ENCODE results near the gene FAM174C.
A peak's percentile ranks its signal among the peaks of the same experiment; 100 is the strongest.
"Not testable (repeated sequence)": the region's sequence is repeated elsewhere in the genome, so short reads cannot be mapped to it uniquely, and the experiment has no call there.

FAM174C gene

GRCh38 chr19:1237027-1237659 lies 38.2 kb upstream of the FAM174C start:
- no peak for DNase-seq (ENCODE audit: low read depth in 2 of 3, low spot score in 2 of 3)

- no peak for DNase-seq (ENCODE audit: low read depth in 2 of 3, low spot score in 2 of 3)
Measured at GRCh38 chr19:1237754-1238368, 37.5 kb upstream of the FAM174C start, which contains the start of gene CBARP. CBARP (minus strand) TSS chr19:1238005; CDS start chr19:1236100, 1,905 bp downstream.

- no peak for DNase-seq (ENCODE audit: low read depth in 2 of 3, low spot score in 2 of 3)
Measured at GRCh38 chr19:1238369-1239303, 36.7 kb upstream of the FAM174C start.

GRCh38 chr19:1239420-1239795 lies 35.9 kb upstream of the FAM174C start:
- no peak for DNase-seq (ENCODE audit: low read depth in 2 of 3, low spot score in 2 of 3)

- DNase-seq (ENCODE audit: low read depth in 2 of 3, low spot score in 2 of 3) = peak; percentile 89 to 97 (median 96)
Measured at GRCh38 chr19:1239796-1240737, 35.3 kb upstream of the FAM174C start.

GRCh38 chr19:1240925-1241324 lies 34.4 kb upstream of the FAM174C start:
- no peak for DNase-seq (ENCODE audit: low read depth in 2 of 3, low spot score in 2 of 3)

- DNase-seq (ENCODE audit: low read depth in 2 of 3, low spot score in 2 of 3) = peak; percentile 77 to 91 (median 90)
Measured at GRCh38 chr19:1241417-1242095, 33.8 kb upstream of the FAM174C start, which contains the start of gene ATP5F1D. ATP5F1D (plus strand) TSS chr19:1241751; CDS start chr19:1241851, 100 bp downstream.

GRCh38 chr19:1243768-1244692 lies 31.3 kb upstream of the FAM174C start:
- peak in 1 of 3 experiments; percentile 76 for DNase-seq (ENCODE audit: low read depth in 2 of 3, low spot score in 2 of 3)

- DNase-seq (ENCODE audit: low read depth in 2 of 3, low spot score in 2 of 3) = no peak
Measured at GRCh38 chr19:1244693-1245451, 30.5 kb upstream of the FAM174C start.

GRCh38 chr19:1245494-1246264 lies 29.7 kb upstream of the FAM174C start:
- DNase-seq (ENCODE audit: low read depth in 2 of 3, low spot score in 2 of 3) = no peak

- not testable (repeated sequence) for DNase-seq (ENCODE audit: low read depth in 2 of 3, low spot score in 2 of 3)
Measured at GRCh38 chr19:1246265-1247087, 28.9 kb upstream of the FAM174C start.

GRCh38 chr19:1247748-1248138 lies 27.6 kb upstream of the FAM174C start:
- no peak for DNase-seq (ENCODE audit: low read depth in 2 of 3, low spot score in 2 of 3)

GRCh38 chr19:1248139-1248785 lies 27.1 kb upstream of the FAM174C start, which contains the start of gene MIDN:
MIDN (plus strand) TSS chr19:1248583; CDS start chr19:1250297, 1,714 bp downstream.
- DNase-seq (ENCODE audit: low read depth in 2 of 3, low spot score in 2 of 3) = peak in 1 of 3 experiments; percentile 57

GRCh38 chr19:1248786-1249297 lies 26.5 kb upstream of the FAM174C start:
- peak in 1 of 3 experiments; percentile 75 for DNase-seq (ENCODE audit: low read depth in 2 of 3, low spot score in 2 of 3)

GRCh38 chr19:1249298-1249989 lies 25.9 kb upstream of the FAM174C start:
- DNase-seq (ENCODE audit: low read depth in 2 of 3, low spot score in 2 of 3) = peak in 1 of 3 experiments; percentile 94

Data from activated CD8-positive, alpha-beta memory T cell treated with anti-CD3 and anti-CD28 coated beads for 48 hours (primary cell).